HG02571 (cell line): Measurements from ENCODE around the gene PLA2G4E.

Experiments
- ATAC-seq: cut with Tn5 transposase; IDR thresholded peaks from one replicate; pipeline ENCODE4 v1.9.1; 2021; ENCODE audit warnings: mild to moderate bottlenecking, moderate library complexity; ENCODE audit not compliant: unreplicated experiment

Gene PLA2G4E

GRCh38 chr15:42020713-42021273 lies at the start of gene PLA2G4E:
TSS of gene PLA2G4E (minus strand) at chr15:42021042. CDS start at chr15:42021030, 12 bp downstream.
- ATAC-seq = no peak

DNA sequence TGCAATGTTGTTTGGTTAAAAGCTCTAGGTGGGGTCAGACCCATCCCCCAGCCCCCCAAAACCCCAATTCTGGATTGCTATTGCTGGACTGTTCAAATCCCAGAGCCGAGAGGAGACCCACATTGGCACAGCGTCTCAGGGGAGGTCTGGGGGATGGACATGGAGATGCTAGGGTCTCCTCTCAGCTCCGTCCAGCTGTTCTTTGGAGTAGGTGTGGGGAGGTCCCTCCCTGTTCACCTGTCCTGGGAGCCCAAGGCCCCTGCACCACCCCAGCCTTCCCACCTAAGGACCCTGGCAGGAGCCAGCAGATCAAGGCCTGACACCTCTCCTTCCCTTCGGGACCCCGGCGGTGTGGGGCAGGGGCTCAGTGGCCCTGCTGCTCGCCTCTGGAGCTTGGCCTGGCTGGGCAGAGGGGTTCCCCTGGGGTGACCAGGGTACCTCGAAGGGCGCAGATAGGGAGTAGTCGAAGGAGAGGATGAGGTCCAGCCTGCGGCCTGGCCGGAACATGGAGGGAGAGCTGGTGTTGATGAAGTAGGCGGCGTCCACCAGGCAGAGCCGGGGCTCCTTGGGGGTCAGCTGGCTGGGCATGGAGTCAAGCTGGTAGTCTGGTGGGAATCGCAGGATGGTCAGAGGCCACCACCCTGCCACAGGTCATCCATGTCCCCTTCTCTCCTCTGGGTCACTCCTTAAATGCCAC lies 49.6 kb upstream of the PLA2G4E start:
- ATAC-seq = no peak

DNA sequence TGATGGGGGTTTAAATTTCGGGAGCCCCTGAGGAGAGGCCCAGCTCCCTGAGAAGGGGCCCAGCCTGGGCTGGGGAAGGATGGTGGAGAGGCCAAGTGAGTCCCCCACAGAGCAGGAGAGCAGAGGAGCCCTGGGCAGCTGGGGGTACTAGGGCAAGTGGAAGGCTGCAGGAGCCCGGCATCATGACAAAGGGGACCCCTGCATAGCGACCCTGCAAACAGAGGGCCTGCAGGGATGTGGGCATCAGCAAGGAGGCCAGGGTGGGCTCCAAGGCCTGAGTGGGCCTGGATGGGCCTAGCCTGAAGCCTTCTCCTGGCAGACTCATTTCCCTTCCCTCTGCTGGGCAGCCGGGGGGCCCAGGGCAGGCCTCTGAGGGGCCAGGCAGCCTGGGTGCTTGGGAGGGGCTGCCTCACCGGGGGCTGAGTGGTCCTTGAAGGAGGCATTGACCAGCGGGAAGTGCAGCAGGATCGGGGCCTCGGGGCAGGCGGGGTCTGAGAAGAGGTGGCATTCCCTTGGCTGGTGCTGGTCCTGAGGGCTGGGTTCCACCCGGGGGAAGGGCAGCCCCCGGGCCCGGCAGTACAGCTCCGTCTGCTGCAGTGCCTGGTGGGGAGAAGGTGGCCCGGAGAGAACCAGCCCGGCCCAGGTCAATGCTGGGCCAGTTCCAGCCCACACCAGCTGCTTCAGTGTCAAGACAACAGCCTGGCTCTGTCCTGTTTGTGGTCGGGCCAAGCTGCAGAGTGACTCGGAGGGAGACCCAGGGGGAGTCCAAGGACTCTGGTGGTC lies 48.8 kb upstream of the PLA2G4E start:
- ATAC-seq = no peak

DNA sequence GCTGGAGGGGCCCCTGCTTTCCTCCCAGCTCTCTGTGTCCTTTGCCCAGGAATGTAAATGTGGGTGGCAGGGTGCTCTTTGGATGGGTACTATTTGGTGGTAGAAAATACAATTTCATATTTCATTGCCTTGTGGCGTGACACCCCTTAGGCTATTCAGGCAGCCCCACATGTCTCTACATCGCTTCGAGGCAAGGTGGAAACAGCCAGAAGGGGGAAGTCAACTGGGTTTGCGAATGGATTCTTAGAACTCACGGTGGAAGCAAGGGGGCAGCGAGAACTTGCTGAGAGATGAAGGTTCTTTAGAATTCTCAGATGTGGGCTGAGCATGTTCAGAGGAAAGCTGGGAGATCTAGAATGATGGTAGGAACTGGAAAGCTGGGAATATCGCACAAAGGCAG lies 48.2 kb upstream of the PLA2G4E start:
- ATAC-seq = no peak

DNA sequence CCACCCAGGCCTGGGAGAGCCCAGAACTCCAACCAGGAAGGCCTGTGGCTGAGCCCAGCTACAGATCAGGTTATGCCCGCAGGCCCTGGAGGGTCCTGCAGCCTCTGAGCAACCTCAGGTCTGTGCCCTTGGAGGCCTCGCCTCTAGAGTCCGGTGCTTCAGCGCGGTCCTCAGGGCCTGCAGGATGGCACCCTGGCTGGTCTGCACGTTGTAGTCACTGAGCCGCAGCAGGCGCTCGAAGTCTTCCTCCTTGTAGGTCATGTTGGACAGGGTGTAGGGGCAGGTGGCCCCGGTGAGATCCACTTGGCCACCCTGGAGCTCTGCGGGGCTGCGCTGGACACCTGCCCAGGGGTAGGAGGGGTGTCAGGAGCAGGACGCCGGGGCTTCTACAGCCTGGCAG lies 47.8 kb upstream of the PLA2G4E start:
- no peak for ATAC-seq

- ATAC-seq = no peak
Measured at GRCh38 chr15:42066764-42067415, 46.0 kb upstream of the PLA2G4E start.

- ATAC-seq = no peak
Measured at GRCh38 chr15:42065468-42065867, 44.6 kb upstream of the PLA2G4E start.

- ATAC-seq = no peak
Measured at GRCh38 chr15:42065033-42065432, 44.2 kb upstream of the PLA2G4E start.

- no peak for ATAC-seq
Measured at GRCh38 chr15:42064271-42064670, 43.4 kb upstream of the PLA2G4E start.

DNA sequence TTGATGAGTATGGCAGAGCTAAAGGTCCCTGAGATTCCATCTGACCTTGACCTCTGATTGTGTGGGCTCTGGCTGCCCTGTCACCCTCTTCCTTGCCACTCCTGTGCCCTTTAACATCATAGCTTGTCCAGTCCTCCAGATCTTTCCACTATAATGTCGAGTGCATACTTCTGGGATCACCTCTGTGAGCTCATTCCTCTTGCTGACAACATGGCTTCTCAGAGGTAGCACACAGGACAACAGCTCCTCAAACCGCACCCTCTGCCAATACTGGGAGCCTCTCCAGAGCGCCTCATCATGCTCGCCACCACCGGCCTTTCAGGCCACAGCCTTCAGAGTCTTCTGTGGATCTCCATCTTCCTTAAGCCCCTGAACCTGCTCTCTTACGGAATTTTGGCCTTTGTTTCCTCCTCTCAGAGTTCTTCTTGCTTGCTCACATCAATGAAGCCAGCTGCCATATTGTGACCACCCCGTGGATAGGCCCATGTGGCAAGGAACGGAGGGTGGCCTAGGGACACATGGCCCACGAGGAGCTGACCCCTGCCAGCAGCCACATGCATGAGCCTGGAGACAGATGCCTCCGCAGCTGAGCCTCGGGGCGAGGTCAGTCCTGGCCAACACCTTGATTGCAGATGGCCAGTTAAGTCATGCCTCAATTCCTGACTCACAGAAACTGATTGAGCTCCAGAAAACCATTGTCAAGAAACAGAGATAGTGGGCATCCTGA lies 42.4 kb upstream of the PLA2G4E start:
- ATAC-seq = no peak

DNA sequence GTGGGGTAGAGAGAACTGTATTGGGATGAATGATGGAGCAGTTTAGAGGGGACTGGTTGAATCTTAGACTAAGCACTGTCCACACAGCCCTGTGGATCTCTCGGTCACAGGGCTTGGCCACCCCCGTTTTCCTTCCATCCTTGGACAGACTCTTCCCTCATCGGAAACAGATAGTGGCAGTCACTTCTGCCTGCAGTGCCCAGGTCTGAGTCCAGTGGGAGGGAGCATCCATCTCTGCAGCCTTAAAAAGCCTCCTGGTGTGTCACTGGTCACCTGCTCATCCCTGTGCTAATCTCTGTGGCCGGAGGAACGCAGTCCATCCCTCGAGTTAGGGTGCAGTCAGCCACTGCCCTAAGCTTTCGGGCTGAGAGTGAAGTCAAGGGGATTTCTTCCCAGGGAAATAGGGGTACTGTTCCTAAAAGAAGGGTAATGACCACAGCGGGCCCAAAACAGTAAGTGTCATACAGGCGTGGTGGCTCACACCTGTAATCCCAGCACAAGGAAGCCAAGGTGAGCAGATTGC lies 41.5 kb upstream of the PLA2G4E start:
- ATAC-seq = no peak

DNA sequence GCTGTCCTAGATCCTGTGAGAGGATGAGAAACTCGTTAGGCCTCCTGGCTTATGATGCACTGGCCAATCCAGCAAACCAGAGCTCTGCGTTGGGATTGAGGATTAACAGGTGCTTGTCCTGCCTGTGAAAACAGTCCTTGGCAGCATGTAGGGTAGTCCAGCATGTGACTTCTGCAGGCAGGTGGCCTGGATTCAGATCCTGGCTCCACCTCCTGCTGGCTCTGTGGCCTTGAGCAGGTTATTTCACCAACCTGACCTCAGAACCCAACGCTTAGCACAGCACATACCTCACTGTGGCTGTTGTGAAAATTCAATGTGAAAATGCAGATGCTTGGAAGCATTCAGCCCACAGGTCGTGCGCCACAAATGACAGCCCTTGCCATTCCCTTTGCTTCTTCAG lies 40.0 kb upstream of the PLA2G4E start:
- ATAC-seq = no peak

GRCh38 chr15:42060477-42060763 lies 39.6 kb upstream of the PLA2G4E start:
- no peak for ATAC-seq

GRCh38 chr15:42059661-42060476 lies 39.0 kb upstream of the PLA2G4E start:
- ATAC-seq = no peak

GRCh38 chr15:42058791-42059190 lies 37.9 kb upstream of the PLA2G4E start:
- ATAC-seq = no peak

DNA sequence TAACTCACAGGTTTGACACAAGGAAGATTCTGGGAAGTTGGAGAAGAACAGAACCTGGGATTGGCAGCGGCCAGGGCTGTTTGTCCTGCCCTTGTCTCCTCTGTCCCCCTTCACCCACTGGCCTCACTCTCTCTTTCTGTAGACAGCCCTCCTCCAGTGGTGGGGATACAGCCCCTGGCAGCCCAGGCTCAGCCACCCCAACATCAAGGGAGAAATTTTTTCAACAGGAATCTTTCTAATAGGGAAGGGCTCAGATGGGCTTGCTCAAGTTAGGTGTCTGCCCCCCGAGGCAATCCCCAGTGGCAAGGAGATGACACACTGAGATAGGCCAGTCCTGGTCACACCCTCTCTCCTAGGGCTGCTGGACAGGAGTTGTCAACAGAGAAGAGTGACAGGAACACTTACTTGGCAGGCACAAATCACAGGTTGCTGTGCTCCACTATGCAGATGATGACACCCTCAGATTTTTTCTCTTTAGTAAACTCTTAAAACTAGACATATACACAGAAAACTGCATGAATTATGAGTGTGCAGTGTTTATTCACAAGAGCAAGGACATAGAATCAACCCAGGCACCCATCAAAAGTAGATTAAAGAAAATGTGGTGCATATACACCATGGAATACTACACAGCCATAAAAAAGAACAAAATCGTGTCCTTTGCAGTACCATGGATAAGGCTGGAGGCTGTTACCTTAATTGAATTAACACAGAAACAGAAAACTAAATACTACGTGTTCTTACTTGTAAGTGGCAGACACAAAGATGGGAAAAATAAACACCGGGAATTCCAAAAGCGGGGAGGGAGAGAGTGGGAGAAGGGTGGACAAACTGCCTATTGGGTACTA lies 37.2 kb upstream of the PLA2G4E start:
- no peak for ATAC-seq

GRCh38 chr15:42056934-42057798 lies 36.3 kb upstream of the PLA2G4E start:
- no peak for ATAC-seq

GRCh38 chr15:42053914-42054313 lies 33.1 kb upstream of the PLA2G4E start:
- ATAC-seq = no peak
